Fibroblast of mammary gland (primary cell): Measurements from ENCODE around the gene KIF16B.

ENCODE experiments used
- DNase-seq: peaks from one replicate; pipeline ENCODE4 v3.0.0-alpha.2; 2010; ENCODE audit warnings: low read depth
- H3K4me3 ChIP-seq: 2 replicates; pipeline ENCODE4 v1.5.1; 2011; ENCODE audit warnings: low read depth, mild to moderate bottlenecking, low read length, moderate library complexity; ENCODE audit not compliant: control insufficient read depth
- CTCF ChIP-seq: conservative IDR thresholded peaks from 2 replicates; pipeline ENCODE4 v1.5.1; 2011; ENCODE audit warnings: low read depth, low read length, inconsistent platforms; ENCODE audit not compliant: control insufficient read depth, insufficient read depth

The KIF16B gene

DNA sequence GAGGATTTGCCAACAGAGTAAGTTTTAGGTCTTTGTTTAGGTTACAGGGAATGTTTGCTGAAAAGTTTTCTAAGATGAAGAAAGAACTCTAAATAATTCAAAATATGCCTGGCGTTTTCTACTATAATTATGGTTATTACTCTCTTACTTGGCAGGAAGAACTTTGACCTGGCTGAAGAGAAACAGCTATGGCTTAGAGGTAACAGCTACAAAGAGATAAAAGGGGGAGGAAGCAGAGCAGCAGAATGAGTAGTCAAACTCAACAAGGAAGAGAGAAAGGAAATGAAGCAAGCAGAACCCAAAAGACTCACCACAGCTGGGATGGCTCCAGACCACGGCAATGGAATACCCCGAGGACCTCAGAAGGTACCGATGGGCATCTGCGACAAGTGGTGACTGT lies 95.6 kb downstream of the KIF16B start:
- DNase-seq, result peak; percentile 19
- H3K4me3 ChIP-seq, result no peak overlapping the region
- no peak for TF ChIP-seq CTCF

GRCh38 chr20:16476032-16476431 lies 97.2 kb downstream of the KIF16B start:
- no peak overlapping the region for H3K4me3 ChIP-seq
- peak; percentile 66 for TF ChIP-seq CTCF
- DNase-seq, result peak; percentile 70

DNA sequence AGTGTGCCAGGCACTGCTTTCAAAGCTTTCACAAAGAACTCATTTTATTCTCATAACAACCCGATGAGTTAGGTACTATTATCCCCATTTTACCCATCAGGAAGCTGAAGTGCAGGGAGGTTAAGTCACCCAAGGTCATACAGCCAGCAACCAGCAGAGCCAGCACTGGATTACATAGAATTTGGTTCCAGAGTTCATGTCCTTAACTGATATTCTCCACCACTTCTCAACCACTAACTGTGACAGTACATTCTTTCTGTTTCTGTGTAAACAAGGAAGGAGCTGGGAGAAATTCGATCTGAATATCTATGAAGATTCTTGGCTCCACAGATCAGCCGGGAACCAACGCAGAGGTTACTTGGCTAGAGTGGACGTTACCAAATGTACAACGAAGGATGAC lies 98.0 kb downstream of the KIF16B start:
- no peak for TF ChIP-seq CTCF
- no peak for DNase-seq
- no peak overlapping the region for H3K4me3 ChIP-seq

DNA sequence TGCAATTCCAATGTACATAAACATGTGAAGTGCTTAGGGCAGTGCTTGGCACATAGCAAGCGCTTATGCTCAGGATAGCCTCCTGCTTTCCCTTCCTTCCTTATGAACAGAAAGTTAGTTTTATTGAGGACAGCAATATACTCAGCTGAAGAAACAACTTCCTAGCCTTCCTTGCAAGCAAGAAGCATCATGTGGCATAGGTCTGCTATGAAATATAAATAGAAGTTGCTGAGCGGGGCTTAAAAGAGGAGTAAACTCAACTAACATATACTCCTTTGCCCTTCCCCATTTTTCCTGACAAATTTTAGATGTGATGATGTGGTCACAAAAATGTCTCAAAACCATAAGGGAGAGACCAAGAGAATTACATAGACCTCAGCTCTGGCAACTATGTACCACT lies 98.9 kb downstream of the KIF16B start:
- no peak for TF ChIP-seq CTCF
- no peak overlapping the region for H3K4me3 ChIP-seq
- DNase-seq, result no peak

DNA sequence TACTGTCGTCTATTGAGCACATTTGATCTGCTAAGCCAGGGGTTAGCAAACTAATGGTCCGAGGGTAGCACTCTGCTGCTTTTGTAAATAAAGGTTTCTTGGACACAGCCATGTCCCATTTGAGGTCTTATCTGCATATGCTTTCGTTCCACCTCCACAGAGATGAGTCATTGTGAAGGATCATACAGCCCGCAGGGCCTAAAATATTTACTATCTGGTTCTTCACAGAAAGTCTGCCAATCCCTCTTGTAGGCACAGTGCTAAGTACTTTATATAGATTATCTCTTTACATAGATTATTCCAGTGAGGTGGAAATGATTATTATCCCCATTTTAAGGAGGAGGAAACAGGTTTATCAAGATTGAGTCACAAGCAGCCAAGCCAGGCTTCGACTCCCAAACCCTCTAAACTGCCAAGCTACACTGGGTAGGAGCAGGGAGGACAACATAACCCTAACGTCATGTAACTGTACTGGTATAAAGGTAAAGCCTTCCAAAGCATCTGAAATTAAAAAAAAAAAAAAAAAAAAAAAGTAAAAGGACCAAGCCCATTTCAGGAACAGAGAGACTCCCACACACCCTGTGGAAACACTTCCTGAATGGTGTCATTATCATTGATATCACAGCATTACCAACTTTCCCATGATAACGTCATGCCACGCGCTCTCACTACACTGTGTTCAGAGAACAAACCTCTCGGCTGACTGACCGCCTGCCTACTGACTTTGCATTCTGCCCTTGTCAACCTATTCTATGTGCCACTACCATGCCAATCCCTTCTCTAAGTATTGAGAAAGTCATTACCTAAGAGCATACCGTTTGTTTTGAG lies 101.0 kb downstream of the KIF16B start:
- no peak for DNase-seq
- H3K4me3 ChIP-seq, result no peak overlapping the region
- no peak for TF ChIP-seq CTCF

GRCh38 chr20:16469395-16469905 lies 103.8 kb downstream of the KIF16B start:
- no peak for DNase-seq
- no peak for TF ChIP-seq CTCF
- H3K4me3 ChIP-seq, result no peak overlapping the region

DNA sequence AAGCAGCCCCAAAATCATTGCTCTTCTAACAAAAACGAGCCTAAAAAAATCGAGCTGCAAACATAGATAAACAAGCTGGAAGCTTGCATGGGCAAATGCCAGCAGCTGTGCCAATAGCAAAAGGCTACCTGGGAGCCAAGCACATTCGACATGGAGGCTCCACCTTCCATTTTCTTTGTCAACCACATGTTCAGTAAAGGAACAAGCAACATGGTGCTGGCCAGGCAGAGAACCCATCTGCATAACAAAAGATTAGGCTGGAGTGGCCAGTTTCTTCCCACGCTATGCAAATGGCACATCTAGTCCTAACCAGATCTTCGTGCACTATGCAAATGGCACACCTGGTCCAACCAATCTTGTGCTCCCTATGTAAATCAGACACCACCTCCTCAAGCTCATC lies 110.5 kb downstream of the KIF16B start:
- TF ChIP-seq CTCF, result no peak
- no peak overlapping the region for H3K4me3 ChIP-seq
- no peak for DNase-seq
